ENCODE data around the gene TRAF3IP3.

TRAF3IP3 gene

GRCh38 chr1:209756615-209757445 lies 977 bp downstream of the TRAF3IP3 start:
- no peak for TF ChIP-seq CTCF (IDR thresholded peaks at IDR 0.05; ENCODE audit: insufficient read depth, low read length, missing control alignments)
- ChIA-PET CTCF (interaction anchor here (0.9 to 1.8 kb wide), 3 partner anchors 9 to 11 kb away, joined by 4 to 8 read pairs (median 7); no protein-coding TSS in a partner anchor), POLR2A (no interaction called here)
- DNase-seq (ENCODE audit: low read depth, low spot score), result no peak
- no peak overlapping the region for H3K4me3 ChIP-seq (ENCODE audit: low read depth, low read length)

GRCh38 chr1:209758400-209758799 lies 2.5 kb downstream of the TRAF3IP3 start:
- DNase-seq (ENCODE audit: low read depth, low spot score), result no peak
- H3K4me3 ChIP-seq (ENCODE audit: low read depth, low read length), result no peak overlapping the region
- POLR2A ChIA-PET, result no interaction called here
- no peak for TF ChIP-seq CTCF (IDR thresholded peaks at IDR 0.05; ENCODE audit: insufficient read depth, low read length, missing control alignments)
- CTCF ChIA-PET, result interaction anchor here (1.0 to 1.8 kb wide), 2 partner anchors 12 to 65 kb away, joined by 4 read pairs; no protein-coding TSS in a partner anchor

DNA sequence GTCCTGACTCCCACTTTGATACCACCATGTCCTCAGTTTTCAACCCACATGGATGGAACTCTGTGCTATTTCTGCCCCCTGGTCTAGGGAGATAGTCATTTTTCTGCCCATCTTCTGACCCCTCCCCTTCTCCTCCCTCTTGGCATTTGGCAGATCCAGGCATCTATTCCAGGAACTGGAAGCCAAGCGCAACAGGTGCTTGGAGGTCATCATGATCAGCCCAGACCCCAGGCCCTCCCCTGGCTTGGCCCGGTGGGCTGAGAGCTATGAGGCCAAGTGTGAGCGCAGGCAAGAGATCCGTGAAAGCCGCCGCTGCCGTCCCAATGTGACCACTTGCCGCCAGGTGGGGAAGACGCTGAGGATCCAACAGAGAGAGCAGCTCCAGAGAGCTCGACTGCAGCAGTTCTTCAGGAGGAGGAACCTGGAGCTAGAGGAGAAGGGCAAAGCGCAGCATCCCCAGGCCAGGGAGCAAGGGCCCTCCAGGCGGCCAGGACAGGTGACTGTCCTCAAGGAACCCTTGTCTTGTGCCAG lies 4.0 kb downstream of the TRAF3IP3 start:
- CTCF ChIA-PET, result interaction anchor here (0.7 to 1.9 kb wide), 3 partner anchors 10 to 12 kb away, joined by 4 to 9 read pairs (median 5); no protein-coding TSS in a partner anchor
- no peak for TF ChIP-seq CTCF (IDR thresholded peaks at IDR 0.05; ENCODE audit: insufficient read depth, low read length, missing control alignments)
- H3K4me3 ChIP-seq (ENCODE audit: low read depth, low read length), result no peak overlapping the region
- POLR2A ChIA-PET, result no interaction called here
- DNase-seq (ENCODE audit: low read depth, low spot score), result no peak

DNA sequence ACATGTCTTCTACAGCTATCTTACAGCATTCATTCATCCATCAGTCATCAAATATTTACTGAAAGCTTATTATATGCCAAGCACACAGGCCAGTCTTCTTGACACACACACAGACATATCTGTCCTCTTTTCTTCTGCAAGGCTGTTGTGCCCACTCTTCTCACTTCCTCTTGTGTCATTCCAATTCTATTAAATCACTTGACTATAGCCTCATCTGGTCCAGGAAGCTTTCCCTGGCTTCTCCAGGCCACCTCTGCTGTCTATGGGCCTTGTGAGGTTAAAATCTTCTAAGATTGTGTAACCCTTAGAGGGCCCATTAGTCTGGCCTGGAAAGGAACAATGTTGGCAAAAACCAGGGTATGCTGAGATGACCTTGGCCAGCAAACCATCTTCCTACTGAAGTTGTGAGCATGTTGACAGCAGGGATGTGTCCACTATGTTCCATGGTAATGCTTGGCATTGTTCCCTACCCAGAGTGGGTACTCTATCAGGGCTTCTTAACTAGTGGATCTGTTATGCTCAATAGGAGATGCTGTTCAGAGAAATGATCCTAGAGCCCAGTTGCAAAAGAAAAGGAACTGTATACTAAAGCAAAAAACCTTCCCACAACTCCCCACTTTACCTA lies 5.3 kb downstream of the TRAF3IP3 start:
- POLR2A ChIA-PET, result no interaction called here
- no peak for DNase-seq (ENCODE audit: low read depth, low spot score)
- no peak overlapping the region for H3K4me3 ChIP-seq (ENCODE audit: low read depth, low read length)
- TF ChIP-seq CTCF (IDR thresholded peaks at IDR 0.05; ENCODE audit: insufficient read depth, low read length, missing control alignments), result no peak
- CTCF ChIA-PET, result interaction anchor here (0.7 to 1.9 kb wide), 5 partner anchors 11 to 185 kb away, joined by 3 to 9 read pairs (median 4); no protein-coding TSS in a partner anchor

DNA sequence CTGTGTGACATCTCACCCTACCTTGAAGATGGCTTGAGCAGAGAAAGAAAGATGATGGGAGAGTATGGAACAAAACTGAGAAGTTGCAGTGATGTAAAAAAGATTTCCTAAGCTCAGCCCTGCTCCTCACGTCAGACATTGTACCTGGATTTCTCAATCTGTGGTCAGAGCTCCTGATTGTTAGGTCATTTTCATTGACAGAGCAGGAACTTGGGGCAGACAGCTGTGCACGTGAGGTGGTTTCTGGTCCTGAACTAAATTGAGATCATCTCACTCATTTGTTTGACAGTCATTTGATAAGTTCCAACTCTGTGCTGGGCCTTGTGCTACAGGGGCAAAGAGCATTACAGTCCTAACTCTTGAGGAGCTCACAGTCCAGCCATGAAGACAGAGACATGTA lies 10.2 kb downstream of the TRAF3IP3 start:
- DNase-seq (ENCODE audit: low read depth, low spot score), result no peak
- no peak for TF ChIP-seq CTCF (IDR thresholded peaks at IDR 0.05; ENCODE audit: insufficient read depth, low read length, missing control alignments)
- no peak overlapping the region for H3K4me3 ChIP-seq (ENCODE audit: low read depth, low read length)
- CTCF ChIA-PET, result interaction anchor here (1.0 to 5.2 kb wide), 2 partner anchors 17 to 62 kb away, joined by 3 to 32 read pairs; partner anchors contain the start of gene UTP25
- POLR2A ChIA-PET, result no interaction called here

GRCh38 chr1:209767096-209767495 lies 11.2 kb downstream of the TRAF3IP3 start:
- ChIA-PET CTCF (interaction anchor here (0.9 to 5.2 kb wide), 3 partner anchors 13 to 21 kb away, joined by 3 to 32 read pairs (median 4); no protein-coding TSS in a partner anchor), POLR2A (no interaction called here)
- no peak for TF ChIP-seq CTCF (IDR thresholded peaks at IDR 0.05; ENCODE audit: insufficient read depth, low read length, missing control alignments)

More at GRCh38 chr1:209767096-209767495, 11.2 kb downstream of the TRAF3IP3 start:
- no peak overlapping the region for H3K4me3 ChIP-seq (ENCODE audit: low read depth, low read length)
- DNase-seq (ENCODE audit: low read depth, low spot score), result no peak
